Inflammatory macrophage (primary cell): Measurements from ENCODE around the gene LIN9.
"Not testable (repeated sequence)": the region's sequence is repeated elsewhere in the genome, so short reads cannot be mapped to it uniquely, and the experiment has no call there.

Experiments used
- DNase-seq, 2 donors: peaks; one replicate each; pipeline ENCODE4 v3.0.0-alpha.2; 2020 to 2022

The LIN9 gene

DNA sequence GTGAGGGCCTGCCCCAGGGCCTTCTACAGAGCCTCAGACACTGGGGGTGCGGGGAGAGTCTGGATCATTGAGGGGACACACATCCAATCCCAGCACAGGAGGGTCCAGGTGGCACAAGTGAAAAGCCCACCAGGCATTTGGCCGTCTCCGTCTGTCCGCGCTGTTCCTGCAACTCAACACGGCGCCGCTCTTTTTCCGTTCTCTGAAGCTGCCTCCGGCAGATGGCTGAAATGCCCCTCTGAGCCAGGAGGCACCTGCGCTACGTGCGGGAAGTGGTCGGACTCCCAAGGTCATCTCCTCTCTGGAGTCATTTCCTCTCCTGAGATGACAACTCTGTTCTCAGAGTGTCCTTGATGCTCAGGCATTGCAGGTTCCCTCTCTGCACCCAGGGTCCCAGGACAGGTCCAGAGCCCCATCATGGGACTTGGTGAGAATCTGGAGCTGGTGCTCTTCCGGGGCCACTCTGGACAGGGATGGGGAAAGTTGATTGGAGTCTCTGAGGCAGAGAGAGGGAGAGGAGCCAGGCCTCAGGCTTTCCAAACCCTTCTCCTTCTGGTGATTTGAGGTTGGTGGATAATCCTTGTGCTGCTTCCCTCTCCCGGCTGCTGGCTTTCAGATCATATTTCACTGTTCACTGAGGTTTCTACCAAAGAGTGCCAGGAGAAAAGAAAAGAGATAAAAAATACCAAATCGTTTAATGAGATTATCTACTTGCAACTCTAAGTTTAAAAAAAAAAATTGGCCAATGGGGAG is 99.5 kb downstream of the LIN9 start:
- no peak for DNase-seq

GRCh38 chr1:226207048-226207447 is 101.9 kb downstream of the LIN9 start:
- no peak for DNase-seq

DNA sequence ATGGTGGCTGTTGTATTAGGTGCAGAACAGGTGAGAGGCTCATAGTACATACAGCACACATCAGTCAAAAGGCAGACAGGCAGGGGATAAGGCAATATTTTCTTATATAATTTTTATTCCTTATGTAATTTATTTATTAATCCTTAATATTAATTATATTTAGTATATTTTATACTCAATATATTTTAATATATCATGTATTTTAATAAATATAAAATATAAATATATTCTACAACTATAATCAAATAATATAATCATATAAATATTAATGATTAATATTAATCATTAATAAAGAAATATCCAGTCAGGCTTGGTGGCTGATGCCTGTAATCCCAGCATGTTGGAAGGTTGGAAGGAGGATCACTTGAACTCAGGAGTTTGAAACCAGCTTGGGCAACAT is 104.8 kb downstream of the LIN9 start:
- DNase-seq: no peak

- no peak for DNase-seq
These were observed 105.3 kb downstream of the LIN9 start for GRCh38 chr1:226203655-226204054.

GRCh38 chr1:226203240-226203639 is 105.7 kb downstream of the LIN9 start:
- no peak for DNase-seq

DNA sequence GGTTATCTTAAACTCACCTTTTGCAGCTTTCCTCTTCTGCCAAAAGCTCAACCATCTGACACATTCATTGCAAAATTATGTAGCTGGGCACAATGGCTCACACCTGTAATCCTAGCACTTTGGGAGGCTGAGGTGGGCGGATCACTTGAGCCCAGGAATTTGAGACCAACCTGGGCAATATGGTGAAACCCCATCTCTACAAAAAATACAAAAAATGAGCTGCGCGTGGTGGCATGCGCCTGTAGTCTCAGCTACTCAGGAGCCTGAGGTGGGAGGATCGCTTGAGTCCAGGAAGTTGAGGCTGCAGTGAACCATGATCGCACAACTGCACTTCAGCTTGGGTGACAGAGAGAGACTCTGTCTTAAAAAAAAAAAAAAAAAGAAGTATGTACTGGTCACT is 106.3 kb downstream of the LIN9 start:
- not testable (repeated sequence) for DNase-seq

DNA sequence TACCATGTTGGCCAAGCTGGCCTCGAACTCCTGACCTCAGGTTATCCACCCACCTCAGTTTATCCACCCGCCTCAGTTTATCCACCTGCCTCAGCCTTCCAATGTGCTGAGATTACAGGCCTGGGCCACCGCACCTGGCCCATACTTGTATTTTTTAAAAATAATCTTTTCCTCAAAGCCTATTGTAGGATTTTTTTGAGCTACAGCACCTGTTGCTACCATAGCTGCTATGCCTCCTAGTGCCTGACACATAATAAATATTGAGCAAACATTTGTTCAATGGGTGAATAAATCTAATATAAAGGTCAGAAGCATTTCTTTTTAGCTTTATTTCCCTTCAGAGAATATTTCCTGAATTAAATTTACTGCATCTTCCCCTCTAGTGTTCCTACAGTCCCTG is 106.7 kb downstream of the LIN9 start:
- no peak for DNase-seq

GRCh38 chr1:226201029-226201593 is 107.9 kb downstream of the LIN9 start:
- no peak for DNase-seq

DNA sequence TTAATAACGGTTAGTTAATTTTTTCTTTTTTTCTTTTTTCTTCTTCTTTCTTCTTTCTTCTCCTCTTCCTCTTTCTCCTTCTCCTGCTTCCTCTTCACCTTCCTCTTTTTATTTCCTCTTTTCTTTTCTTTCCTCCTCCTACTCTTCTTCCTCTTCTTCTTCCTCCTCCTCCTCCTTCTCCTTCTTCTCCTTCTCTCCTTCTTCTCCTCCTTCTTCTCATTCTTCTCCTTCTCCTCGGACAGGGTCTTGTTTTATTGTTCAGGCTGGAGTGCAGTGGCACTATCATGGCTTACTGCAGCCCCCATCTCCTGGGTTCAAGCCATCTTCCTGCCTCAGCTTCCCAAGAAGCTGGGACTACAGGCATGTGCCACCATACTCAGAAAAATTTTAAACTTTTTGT is 109.0 kb downstream of the LIN9 start:
- peak in 1 of 2 donors; percentile 4 for DNase-seq

GRCh38 chr1:226195144-226195543 is 113.8 kb downstream of the LIN9 start:
- DNase-seq: no peak

DNA sequence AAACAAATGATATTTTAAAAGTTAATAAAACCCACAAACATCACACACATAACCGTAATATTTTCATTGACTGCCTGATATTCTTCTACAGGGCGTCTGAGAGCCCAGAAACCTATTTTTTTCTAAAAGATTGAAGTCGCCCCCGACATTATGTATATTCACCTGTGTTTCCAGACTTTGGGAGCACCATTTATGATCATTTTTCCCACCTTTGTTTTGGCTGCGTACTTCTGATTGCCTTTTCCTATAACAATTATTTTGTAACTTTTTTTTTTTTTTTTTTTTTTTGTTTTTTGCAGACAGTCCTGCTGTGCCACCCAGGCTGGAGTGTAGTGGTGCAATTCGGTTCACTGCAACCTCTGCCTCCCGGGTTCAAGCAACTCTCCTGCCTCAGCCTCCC is 121.6 kb downstream of the LIN9 start:
- no peak for DNase-seq

DNA sequence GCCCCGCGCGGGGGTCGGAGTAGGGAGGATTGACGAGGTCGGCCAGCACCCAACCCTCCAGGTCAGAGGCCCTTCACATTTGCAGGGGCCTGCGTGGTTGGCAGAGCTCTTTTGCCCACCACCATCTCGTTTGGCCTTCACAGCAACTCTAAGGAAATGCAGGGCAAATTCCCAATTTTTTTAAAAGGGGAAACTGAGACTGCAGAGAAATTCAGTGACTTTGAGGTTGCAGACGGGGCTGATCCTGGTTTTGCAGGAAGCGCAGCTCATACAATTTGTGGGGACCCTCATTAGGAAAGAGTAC is 122.0 kb downstream of the LIN9 start:
- no peak for DNase-seq

DNA sequence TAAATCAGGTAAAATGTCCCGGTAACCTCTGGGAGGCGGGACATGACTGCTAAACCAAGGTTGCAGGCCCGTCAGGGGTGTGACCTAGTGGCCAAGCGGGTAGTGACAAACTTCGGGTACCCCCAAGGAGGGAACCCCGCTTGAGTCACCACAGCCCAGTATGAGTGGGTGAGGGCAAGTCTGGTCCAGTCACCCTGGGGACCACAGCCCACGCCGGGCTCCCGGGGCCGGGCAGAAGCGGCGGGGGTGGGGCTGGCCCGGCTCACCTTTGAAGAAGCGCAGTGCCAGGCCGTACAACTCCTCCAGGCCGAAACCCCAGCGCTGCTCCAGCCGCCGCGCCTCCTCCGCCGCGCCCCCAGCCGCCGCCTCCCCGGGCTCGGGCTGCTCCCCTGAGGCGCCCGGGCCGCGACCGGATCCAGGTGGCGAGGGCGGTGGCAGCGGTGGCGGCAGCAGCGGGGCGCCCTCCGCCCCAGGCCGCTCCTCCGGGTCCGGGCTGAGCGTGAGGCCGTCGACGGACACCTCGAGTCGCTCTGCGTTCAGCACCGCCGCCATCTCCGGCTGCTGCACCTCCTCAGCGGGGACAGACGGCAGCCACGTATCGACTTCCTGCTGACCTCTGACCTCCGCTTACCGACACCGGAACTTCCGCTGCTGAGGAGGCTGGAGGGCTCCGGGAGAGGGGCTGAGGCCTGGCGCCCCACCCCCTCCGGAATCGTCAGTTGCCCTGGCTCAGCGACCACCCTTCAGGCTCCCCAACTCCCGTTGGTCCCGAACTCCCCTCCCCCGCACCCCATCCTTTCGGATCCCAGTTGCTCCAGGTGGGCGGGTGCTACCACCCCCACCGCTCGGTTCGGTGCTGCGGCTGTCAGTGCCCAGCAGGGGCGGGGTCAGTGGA is 122.6 kb downstream of the LIN9 start, which contains the start of gene ACBD3:
Gene ACBD3, minus strand, starts transcription at position 618 of the 895 bp plus-strand sequence. Its CDS starts 66 bp downstream, at position 552.
- peak; percentile 81 to 91 for DNase-seq

DNA sequence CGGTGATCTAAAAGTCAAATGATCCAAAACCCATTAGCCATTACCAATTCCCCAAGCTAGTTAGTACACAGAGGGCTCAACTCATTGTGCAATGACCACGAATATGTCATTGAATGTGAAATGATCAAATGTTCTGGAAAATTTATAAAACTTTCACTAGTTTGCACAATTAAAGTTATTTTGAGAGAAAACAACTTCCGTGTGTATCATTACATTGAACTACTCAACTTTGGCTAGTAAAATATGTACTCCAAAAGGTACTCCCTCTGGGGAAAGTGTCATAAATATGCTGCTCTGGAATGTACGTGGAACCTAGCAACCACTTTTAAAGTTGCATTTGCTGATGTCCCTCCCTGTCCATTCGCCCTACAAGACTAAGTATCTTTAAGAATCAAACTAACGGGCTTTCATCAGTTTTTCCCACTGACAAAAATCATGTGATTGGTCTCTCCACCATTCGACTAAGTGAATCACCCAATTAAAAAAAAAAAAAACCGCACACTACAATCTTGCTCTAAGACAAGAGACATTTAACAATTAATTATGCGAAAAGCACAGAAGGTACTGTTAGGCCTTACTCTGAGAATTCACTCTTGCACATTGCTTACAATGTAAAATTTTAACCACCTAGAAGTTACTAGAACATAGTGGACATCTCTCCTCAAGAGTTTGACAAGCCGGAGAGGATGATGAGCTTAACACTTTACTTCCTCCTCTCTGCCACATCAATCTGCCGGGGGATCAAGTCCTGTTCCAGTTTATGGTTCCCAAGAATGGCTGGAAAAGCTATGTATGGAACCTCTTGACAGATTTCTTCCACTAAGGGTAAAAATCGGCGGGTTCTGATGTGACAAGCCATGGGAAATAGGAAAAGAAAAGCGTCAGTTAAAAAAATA is 123.6 kb downstream of the LIN9 start:
- DNase-seq: peak; percentile 36 to 47

DNA sequence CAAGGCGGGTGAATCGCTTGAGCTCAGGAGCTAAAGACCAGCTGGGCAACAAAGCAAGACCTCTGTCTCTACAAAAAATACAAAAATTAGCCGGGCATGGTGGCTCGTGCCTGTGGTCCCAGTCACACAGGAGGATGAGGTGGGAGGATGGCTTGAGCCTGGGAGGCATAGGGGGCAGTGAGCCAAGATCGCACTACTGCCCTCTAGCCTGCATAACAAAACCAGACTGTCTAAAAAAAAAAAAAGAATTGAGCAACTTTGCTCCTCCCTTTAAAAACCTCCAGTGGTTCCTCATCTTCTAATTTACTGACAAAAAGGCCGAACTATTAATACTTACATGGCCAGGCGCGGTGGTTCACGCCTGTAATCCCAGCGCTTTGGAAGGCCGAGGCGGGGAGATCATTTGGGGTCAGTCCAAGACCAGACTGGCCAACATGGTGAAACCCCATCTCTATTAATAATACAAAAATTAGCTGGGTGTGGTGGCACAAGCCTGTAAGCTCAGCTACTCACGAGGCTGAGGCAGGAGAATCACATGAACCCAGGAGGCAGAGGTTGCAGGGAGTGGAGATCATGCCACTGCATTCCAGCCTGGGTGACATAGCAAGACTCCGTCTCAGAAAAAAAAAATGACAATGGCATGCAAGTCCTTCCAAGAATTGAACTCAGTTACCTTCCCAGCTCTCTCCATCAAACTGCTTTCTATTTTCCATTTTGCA is 126.8 kb downstream of the LIN9 start:
- peak; percentile 80 to 87 for DNase-seq
